ENCODE results near the gene SH3BP2.

Gene SH3BP2

GRCh38 chr4:2792711-2793585 is at the start of gene SH3BP2:
SH3BP2 (plus strand) TSS chr4:2793085; CDS start chr4:2820618, 27,533 bp downstream.
- H2AFZ ChIP-seq (ENCODE audit: low read length): peak within 1 kb of the TSS; percentile 41; the same call in 1 of the 2 replicates
- peaks cover 26% of the 10 kb centered on the region for H3K4me1 ChIP-seq (ENCODE audit: insufficient read depth, low read length, poor library complexity, severe bottlenecking)
- no peaks in the 10 kb centered on the region for H4K20me1 ChIP-seq (ENCODE audit: insufficient read depth, low read length, poor library complexity, severe bottlenecking)
- peak within 1 kb of the TSS; percentile 30 for H3K4me2 ChIP-seq (ENCODE audit: low read depth, low read length, poor library complexity, severe bottlenecking)
- H3K36me3 ChIP-seq (ENCODE audit: insufficient read depth, low read length): no peaks in the 10 kb centered on the region
- H3K4me3 ChIP-seq (ENCODE audit: low read length, poor library complexity, severe bottlenecking): peak within 1 kb of the TSS; percentile 4
- H3K9me3 ChIP-seq (ENCODE audit: insufficient read depth, low read depth, low read length): no peaks in the 10 kb centered on the region
- H3K9me2 ChIP-seq (replicated peaks; ENCODE audit: low read depth, low read length): no peaks in the 10 kb centered on the region
- H3K9ac ChIP-seq (ENCODE audit: low read depth, low read length, poor library complexity, severe bottlenecking): peak within 1 kb of the TSS; percentile 40
- H3K27me3 ChIP-seq (ENCODE audit: insufficient read depth, low read length, poor library complexity, severe bottlenecking): no peaks in the 10 kb centered on the region
- H3K79me2 ChIP-seq (ENCODE audit: insufficient read depth, low read length): no peaks in the 10 kb centered on the region
- no peak for TF ChIP-seq EZH2phosphoT487 (IDR thresholded peaks at IDR 0.05; ENCODE audit: borderline replicate concordance)
- no peak for TF ChIP-seq CTCF (conservative IDR thresholded peaks at IDR 0.05; ENCODE audit: low read length)
- H3F3A ChIP-seq (ENCODE audit: low read depth): no peaks in the 10 kb centered on the region

- Histone ChIP-seq H4K20me1 (ENCODE audit: insufficient read depth, low read length, poor library complexity, severe bottlenecking) (peaks cover 4% of the 10 kb centered on the region), H3K4me2 (ENCODE audit: low read depth, low read length, poor library complexity, severe bottlenecking) (no peak overlapping the region), H2AFZ (ENCODE audit: low read length) (no peak overlapping the region), H3K4me1 (ENCODE audit: insufficient read depth, low read length, poor library complexity, severe bottlenecking) (peaks cover 19% of the 10 kb centered on the region), H3F3A (ENCODE audit: low read depth) (no peaks in the 10 kb centered on the region), H3K4me3 (ENCODE audit: low read length, poor library complexity, severe bottlenecking) (no peak overlapping the region), H3K79me2 (ENCODE audit: insufficient read depth, low read length) (peaks cover 2% of the 10 kb centered on the region; the same call in 1 of the 2 replicates), H3K9me3 (ENCODE audit: insufficient read depth, low read depth, low read length) (no peaks in the 10 kb centered on the region), H3K9me2 (replicated peaks; ENCODE audit: low read depth, low read length) (no peaks in the 10 kb centered on the region), H3K36me3 (ENCODE audit: insufficient read depth, low read length) (peaks cover 61% of the 10 kb centered on the region; the same call in 1 of the 2 replicates), H3K27me3 (ENCODE audit: insufficient read depth, low read length, poor library complexity, severe bottlenecking) (no peaks in the 10 kb centered on the region), H3K9ac (ENCODE audit: low read depth, low read length, poor library complexity, severe bottlenecking) (no peak overlapping the region)
- TF ChIP-seq EZH2phosphoT487 (IDR thresholded peaks at IDR 0.05; ENCODE audit: borderline replicate concordance) (no peak), CTCF (conservative IDR thresholded peaks at IDR 0.05; ENCODE audit: low read length) (no peak)
Measured at GRCh38 chr4:2743518-2744445, 49.1 kb upstream of the SH3BP2 start.

- Histone ChIP-seq H3K4me2 (ENCODE audit: low read depth, low read length, poor library complexity, severe bottlenecking) (no peak overlapping the region), H3F3A (ENCODE audit: low read depth) (no peaks in the 10 kb centered on the region), H3K27me3 (ENCODE audit: insufficient read depth, low read length, poor library complexity, severe bottlenecking) (no peaks in the 10 kb centered on the region), H3K4me1 (ENCODE audit: insufficient read depth, low read length, poor library complexity, severe bottlenecking) (peaks cover 19% of the 10 kb centered on the region), H4K20me1 (ENCODE audit: insufficient read depth, low read length, poor library complexity, severe bottlenecking) (peaks cover 4% of the 10 kb centered on the region), H3K79me2 (ENCODE audit: insufficient read depth, low read length) (peaks cover 11% of the 10 kb centered on the region; the same call in 1 of the 2 replicates), H3K9me3 (ENCODE audit: insufficient read depth, low read depth, low read length) (no peaks in the 10 kb centered on the region), H3K36me3 (ENCODE audit: insufficient read depth, low read length) (peaks cover 61% of the 10 kb centered on the region; the same call in 1 of the 2 replicates), H3K9me2 (replicated peaks; ENCODE audit: low read depth, low read length) (no peaks in the 10 kb centered on the region), H3K4me3 (ENCODE audit: low read length, poor library complexity, severe bottlenecking) (no peak overlapping the region), H3K9ac (ENCODE audit: low read depth, low read length, poor library complexity, severe bottlenecking) (no peak overlapping the region), H2AFZ (ENCODE audit: low read length) (no peak overlapping the region)
- no peak for TF ChIP-seq EZH2phosphoT487 (IDR thresholded peaks at IDR 0.05; ENCODE audit: borderline replicate concordance)
- TF ChIP-seq CTCF (conservative IDR thresholded peaks at IDR 0.05; ENCODE audit: low read length): no peak
Measured at GRCh38 chr4:2744576-2745270, 48.2 kb upstream of the SH3BP2 start.
